ENCODE measurements around the gene DHX15.

The DHX15 gene

GRCh38 chr4:24529555-24529954 lies 54.8 kb downstream of the DHX15 start (continued):
- TF ChIP-seq PRDM4 (tag by site-specific recombination; IDR thresholded peaks at IDR 0.05) (no peak), ZNF280D (tag by site-specific recombination; IDR thresholded peaks at IDR 0.05) (no peak), PRDM1 (tag by site-specific recombination; IDR thresholded peaks at IDR 0.05) (no peak), HOXC10 (CRISPR knock-in tag; IDR thresholded peaks at IDR 0.05) (no peak)

GRCh38 chr4:24527371-24527770 lies 57.0 kb downstream of the DHX15 start:
- Histone ChIP-seq H3K4me3 (ENCODE audit: low read depth, low read length) (no peak overlapping the region), H3K36me3 (ENCODE audit: control insufficient read depth in 2 of 2, insufficient read depth in 1 of 2, low read length in 2 of 2) (peaks cover 12 to 80% of the 10 kb centered on the region in 2 experiments), H3K9me3 (ENCODE audit: control insufficient read depth, insufficient read depth, low read depth, low read length) (no peaks in the 10 kb centered on the region), H3K27ac (ENCODE audit: extremely low read depth, low read depth, low read length) (no peak overlapping the region), H3K4me1 (ENCODE audit: control insufficient read depth, insufficient read depth, low read length) (no peaks in the 10 kb centered on the region)
- ChIA-PET CTCF (interaction anchor here (0.5 to 0.8 kb wide), 4 partner anchors 22 to 226 kb away, joined by 3 read pairs; partner anchors contain the start of gene DHX15), POLR2A (no interaction called here)
- no peak for TF ChIP-seq ZNF140 (tag by site-specific recombination; IDR thresholded peaks at IDR 0.05)
- TF ChIP-seq ZNF704 (tag by site-specific recombination; IDR thresholded peaks at IDR 0.05): no peak
- no peak for TF ChIP-seq ZNF324 (tag by site-specific recombination; IDR thresholded peaks at IDR 0.05)
- no peak for TF ChIP-seq ZBTB1 (tag by site-specific recombination; IDR thresholded peaks at IDR 0.05)
- no peak for TF ChIP-seq EGR2 (tag by site-specific recombination; IDR thresholded peaks at IDR 0.05; ENCODE audit: low read depth)
- no peak for TF ChIP-seq ZNF510 (tag by site-specific recombination; IDR thresholded peaks at IDR 0.05; ENCODE audit: insufficient replicate concordance)
- no peak for TF ChIP-seq ZNF529 (tag by site-specific recombination; IDR thresholded peaks at IDR 0.05; ENCODE audit: insufficient replicate concordance)
- TF ChIP-seq PATZ1 (tag by site-specific recombination; IDR thresholded peaks at IDR 0.05): no peak
- no peak for TF ChIP-seq MYNN (tag by site-specific recombination; IDR thresholded peaks at IDR 0.05; ENCODE audit: borderline replicate concordance)
- TF ChIP-seq ZNF768 (tag by site-specific recombination; IDR thresholded peaks at IDR 0.05): no peak
- no peak for TF ChIP-seq ZNF398 (tag by site-specific recombination; IDR thresholded peaks at IDR 0.05)

Data from HEK293 (cell line).